Globus pallidus (tissue), 1 donor: ENCODE results near the gene MED23.

ENCODE experiments used
- DNase-seq: peaks from one replicate; pipeline ENCODE4 v3.0.0-alpha.2; 2015; ENCODE audit warnings: low spot score

MED23 gene, protein sequence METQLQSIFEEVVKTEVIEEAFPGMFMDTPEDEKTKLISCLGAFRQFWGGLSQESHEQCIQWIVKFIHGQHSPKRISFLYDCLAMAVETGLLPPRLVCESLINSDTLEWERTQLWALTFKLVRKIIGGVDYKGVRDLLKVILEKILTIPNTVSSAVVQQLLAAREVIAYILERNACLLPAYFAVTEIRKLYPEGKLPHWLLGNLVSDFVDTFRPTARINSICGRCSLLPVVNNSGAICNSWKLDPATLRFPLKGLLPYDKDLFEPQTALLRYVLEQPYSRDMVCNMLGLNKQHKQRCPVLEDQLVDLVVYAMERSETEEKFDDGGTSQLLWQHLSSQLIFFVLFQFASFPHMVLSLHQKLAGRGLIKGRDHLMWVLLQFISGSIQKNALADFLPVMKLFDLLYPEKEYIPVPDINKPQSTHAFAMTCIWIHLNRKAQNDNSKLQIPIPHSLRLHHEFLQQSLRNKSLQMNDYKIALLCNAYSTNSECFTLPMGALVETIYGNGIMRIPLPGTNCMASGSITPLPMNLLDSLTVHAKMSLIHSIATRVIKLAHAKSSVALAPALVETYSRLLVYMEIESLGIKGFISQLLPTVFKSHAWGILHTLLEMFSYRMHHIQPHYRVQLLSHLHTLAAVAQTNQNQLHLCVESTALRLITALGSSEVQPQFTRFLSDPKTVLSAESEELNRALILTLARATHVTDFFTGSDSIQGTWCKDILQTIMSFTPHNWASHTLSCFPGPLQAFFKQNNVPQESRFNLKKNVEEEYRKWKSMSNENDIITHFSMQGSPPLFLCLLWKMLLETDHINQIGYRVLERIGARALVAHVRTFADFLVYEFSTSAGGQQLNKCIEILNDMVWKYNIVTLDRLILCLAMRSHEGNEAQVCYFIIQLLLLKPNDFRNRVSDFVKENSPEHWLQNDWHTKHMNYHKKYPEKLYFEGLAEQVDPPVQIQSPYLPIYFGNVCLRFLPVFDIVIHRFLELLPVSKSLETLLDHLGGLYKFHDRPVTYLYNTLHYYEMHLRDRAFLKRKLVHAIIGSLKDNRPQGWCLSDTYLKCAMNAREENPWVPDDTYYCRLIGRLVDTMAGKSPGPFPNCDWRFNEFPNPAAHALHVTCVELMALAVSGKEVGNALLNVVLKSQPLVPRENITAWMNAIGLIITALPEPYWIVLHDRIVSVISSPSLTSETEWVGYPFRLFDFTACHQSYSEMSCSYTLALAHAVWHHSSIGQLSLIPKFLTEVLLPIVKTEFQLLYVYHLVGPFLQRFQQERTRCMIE (N-terminal part only)

DNA sequence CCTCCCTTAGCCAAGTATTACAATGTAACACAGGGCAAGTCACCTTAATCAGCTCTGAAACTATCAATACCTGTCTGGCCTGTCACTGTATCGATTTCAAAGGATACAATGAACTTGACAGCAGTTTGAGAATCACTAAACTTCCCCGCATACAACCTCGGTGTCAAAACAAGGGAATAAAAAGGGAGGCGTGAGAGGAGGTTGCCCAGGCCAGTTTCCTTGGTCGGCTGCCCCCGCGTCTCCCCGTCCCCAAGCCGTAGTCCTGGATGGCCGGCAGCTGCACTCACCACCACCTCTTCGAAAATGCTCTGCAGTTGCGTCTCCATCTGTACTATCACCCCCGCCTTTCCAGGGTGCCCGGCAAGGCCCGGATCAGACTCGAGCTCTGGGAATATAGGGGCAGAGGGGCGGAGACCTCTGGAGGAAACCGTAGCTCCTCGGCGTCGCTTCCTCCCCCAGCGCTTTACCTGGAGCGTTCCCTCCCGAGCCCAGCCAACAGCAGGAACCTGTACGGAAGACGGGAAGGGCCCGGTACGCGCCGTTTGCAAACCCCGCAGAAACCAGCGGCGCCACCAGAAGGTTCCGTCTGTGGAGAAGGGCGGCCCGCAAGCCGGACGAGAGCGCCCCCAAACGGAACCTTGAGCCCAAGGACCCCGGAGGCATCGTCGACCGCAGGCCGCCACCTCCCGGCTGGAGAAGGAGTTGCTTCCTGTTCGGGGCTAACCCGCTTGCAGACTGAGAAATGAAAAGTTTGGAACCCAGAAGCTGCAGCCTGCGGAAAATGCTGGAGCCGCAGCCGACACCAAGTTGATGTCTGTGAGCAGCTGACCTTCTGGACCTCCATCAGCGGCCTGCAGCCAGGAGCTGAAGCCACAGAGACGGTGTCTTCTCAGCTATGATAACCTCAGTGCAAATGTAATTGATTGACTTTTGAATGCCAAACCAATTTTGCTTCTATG is at the start of gene MED23:
Gene MED23 (minus strand): TSS at position 519 of the 959 bp plus-strand sequence. CDS start 193 bp downstream, at position 326.
- peak; percentile 91 for DNase-seq

DNA sequence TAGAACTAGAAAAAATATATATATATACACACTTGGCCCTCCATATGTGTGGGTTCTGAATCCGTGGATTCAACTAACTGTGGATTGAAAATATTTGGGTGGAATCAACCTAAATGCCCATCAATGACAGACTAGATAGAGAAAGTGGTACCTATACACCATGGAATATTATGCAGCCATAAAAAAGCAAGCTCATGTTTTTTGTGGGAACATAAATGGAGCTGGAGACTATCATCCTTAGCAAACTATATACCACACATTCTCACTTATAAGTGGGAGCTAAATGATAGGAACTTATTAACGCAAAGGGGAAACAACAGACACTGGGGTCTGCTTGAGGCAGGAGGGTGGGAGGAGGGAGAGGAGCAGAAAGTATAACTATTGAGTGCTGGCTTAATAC is 45.1 kb upstream of the MED23 start:
- no peak for DNase-seq

DNA sequence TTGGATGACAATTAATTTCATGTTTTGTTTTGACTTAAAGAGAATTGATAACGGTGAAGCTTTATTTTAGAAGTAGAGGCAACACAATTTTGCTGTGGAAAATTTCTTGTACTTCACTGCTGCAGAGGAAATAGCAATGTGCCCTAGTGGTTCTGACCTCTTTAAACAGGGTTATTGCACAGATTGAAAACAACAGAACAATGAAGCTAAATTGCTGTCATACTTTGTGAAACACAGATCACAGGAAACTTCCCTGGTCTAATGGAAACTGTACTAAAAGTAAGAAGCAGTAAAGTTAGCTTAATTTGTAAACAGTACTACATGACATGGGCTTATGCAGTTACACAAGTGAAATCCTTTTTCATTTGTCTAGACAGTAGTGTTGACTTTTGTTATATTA is 41.8 kb upstream of the MED23 start:
- DNase-seq: no peak

DNA sequence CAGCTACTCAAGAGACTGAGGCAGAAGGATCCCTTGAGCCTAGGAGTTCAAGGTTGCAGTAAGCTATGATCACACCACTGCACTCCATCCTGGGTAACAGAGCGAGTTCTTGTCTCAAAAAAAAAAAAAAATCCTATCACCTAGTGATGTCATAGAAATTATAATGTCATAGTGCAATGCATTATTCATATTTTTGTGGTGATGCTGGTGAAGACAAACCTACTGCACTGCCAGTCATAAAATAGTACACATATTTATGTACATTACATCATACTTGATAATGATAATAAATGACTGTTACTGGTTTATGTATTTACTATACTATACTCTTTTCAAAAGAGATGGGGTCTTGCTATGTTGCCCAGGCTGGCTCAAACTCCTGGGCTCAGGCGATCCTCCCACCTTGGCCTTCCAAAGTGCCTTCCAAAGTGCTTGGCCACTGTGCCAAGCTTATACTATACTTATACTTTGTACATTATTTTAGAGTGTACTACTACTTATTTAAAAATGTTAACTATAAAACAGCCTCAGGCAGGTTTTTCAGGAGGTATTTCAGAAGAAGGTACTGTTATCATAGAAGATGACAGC is 35.6 kb upstream of the MED23 start:
- no peak for DNase-seq

DNA sequence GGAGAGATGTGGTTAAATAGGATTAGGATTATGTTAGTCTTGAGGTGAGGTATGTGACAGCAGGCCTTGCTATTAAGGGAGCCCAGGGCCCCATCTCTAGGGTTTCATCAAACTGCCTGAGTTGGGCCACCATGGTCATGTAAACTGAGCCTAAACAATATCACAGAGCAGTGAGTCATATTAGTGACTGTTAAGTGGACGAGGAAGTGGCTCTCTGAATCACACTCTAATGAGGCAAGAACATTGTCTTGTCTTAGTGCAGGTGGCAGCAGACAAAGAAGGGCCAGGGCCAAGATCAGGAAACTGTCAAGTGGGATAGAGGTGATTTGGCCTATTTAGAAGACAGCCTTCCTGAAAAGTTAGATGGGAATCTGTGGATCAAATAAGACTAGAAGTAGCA is 32.2 kb upstream of the MED23 start:
- DNase-seq: no peak

DNA sequence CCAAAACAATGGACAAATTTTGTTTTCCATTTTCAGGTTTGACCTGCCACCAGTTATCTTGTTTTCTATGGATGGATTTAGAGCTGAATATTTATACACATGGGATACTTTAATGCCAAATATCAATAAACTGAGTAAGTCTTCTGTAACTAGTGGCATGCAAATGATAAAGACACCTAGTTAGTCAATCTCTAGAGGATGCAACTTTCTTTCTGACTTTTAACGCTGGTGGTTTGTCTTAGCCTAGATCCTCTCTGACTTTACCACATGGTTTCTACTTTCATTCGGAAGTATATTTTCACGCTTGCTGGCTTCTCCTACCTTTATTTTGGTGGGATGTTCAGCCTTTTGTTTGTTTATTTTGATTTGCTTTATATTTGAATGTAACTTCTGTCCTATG is 30.2 kb upstream of the MED23 start:
- DNase-seq: no peak

DNA sequence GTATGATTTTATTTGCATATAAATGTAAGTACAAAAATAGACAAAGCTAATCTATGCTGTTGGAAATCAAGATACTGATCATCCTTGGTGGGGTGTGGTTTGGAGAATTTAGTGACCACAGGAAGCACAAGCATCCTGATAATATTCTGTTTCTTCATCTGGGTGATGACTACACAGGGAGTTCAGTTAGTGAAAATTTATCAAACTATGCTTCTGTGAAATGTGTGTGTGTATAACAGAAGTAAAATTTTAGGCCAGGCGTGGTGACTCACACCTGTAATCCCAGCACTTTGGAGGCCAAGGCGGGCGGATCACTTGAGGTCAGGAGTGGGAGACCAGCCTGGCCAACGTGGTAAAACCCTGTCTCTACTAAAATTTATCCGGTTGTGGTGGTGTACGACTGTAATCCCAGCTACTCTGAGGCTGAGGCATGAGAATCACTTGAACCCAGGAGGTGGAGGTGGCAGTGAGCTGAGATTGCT is 29.6 kb upstream of the MED23 start:
- DNase-seq: no peak

DNA sequence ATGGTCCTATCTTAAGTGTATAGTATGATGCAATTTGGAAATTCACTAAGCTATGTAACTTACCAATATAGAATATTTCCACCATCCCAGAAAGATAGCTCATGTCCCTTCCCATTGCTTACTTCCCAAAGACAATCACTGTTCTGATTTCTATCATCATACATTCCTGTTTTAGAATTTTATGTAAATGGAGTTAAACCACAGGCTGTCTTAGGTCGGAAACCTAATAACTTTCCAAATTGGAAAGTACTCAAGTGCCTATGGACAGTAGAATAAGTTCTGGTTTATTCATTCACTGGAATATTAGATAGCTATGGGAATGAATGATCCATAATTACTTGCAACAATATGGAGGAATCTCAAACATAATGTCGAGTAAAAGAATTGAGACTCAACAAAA is 29.2 kb upstream of the MED23 start:
- DNase-seq: no peak

DNA sequence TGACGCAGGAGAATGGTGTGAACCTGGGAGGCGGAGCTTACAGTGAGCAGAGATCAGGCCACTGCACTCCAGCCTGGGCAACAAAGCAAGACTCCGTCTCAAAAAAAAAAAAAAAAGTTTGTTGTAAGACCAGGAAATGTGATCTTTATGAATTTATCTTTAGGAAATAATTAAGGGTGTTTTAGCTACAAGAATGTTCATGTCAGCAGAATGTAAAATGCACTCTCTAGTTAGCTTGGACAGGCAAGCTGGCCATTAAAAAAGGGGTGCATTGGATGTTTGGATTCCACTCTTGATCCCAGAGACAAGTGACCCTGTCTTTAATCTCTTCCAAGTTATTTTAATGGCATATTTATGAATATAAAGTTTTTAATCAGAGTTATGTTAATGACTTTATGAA is 28.6 kb upstream of the MED23 start:
- DNase-seq: no peak

DNA sequence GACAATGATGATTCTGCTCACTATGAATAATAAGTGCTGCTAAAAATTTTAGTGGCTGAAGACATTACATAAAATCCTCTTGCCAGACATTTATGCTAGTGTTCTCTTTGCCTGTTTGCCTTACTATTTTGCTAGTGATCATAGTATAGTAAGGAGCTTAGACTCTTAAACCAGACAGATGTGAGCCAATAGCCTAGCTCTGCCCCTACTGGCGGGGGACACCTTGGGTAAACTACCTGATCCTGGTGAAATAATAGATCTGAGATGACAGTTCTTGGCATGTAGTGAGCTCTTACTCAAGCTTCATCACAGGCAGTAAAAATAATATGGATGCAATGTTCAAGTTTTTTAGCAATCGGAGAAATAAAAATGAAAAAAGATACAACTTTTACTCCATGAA is 27.9 kb upstream of the MED23 start:
- DNase-seq: no peak

DNA sequence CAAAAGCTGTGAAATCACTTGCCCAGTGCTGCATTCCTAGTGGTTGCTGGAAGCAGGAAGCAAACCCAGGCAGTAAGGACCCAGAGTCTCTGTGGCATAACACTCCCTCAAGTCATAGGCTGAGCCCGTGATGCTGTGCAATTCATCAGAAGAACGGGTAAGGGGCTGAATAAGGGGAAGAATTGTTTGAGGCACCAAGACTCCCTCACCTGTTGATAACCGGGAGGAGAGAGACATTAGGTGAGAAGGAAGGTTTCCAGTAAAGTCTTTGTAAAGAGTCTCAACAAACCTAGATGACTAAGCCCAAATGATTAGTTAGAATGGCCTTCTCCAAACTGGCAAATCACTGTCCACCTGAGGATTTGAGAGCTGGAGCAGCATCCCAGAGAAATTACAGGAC is 27.3 kb upstream of the MED23 start:
- DNase-seq: no peak

DNA sequence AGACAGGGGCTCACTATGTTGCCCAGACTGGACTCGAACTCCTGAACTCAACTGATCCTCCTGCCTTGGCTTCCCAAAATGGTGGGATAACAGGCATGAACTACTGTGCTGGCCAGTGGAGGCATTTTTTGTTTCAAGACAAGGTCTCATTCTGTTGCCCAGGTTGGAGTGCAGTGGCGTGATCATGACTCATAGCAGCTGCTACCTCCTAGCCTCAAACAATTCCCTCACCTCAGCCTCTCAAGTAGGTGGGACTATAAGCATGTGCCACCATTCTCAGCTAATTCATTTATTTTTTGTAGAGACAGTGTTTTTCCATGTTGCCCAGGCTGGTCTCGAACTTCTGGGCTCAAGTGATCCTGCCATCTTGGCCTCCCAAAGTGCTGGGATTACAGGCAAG is 26.3 kb upstream of the MED23 start:
- no peak for DNase-seq

DNA sequence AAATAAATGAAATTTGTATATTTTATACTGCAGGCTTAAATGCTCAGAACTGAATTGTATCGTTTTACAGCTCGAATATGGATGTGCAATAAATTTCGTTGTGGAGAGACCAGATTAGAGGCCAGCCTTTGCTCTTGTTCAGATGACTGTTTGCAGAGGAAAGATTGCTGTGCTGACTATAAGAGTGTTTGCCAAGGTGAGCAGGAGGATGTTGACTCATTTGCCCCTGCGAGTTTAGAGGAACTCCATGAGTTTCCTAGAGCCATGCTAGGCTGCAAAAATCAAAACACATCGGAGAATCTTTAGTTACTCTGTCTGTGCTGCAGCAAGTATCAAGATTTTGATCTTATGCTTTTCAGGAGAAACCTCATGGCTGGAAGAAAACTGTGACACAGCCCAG is 24.4 kb upstream of the MED23 start:
- no peak for DNase-seq

DNA sequence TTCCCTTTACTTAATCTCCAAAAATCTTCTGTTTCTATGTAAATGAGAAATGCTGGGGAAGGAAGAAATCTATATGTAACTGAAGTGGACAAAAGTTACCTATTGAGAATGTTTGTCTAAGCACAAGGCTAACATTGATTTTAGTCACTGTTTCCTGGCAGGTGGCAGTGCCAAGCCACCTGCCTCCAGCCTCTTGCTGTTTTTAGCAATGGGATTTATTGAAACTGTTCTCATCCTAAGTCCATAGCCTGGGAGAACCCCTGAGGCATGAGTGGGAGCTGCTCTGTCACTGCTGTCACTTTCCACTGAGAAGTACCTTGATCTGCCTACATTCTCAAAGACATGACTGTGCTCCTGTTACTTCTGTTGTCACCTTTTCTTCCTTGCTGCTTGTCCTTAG is 23.7 kb upstream of the MED23 start:
- no peak for DNase-seq

DNA sequence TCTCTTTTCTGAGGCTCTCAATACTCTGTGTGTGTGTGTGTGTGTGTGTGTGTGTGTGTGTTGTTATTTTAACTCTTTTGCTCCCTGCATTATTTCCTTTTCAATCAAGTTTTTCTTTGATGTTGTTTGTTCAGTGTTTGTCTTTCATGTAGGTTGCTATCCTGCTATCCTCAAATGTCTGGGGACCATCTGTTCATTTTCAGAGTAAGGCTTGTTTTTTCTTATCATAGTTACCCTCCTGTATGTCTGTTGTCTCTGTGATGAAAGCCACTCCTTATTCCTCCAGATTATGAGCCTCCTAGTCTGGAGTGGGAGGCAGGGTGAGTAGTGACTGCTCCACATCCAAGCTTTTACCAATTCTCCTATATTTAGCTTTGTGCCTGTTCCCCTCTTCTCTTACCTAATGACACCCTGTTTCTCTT is 18.2 kb upstream of the MED23 start:
- no peak for DNase-seq

DNA sequence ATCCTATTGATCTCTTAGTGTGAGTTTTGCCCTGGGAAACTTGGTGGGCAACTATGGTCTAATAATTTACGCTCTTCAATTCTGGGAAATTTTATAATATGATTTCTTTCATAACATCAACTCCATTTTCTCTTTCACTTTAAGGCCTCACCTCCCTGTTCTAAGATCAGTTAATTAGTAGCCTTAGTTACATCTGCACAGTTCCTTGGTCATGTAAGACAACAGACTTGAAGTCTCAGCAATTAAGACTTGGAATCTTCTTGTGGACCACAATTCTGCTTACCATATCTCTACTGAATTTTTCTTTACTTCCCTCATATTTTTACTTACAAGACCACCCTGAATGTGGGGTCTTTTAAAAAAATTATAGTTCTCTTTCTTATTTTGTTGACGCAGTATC is 17.8 kb upstream of the MED23 start:
- DNase-seq: no peak

DNA sequence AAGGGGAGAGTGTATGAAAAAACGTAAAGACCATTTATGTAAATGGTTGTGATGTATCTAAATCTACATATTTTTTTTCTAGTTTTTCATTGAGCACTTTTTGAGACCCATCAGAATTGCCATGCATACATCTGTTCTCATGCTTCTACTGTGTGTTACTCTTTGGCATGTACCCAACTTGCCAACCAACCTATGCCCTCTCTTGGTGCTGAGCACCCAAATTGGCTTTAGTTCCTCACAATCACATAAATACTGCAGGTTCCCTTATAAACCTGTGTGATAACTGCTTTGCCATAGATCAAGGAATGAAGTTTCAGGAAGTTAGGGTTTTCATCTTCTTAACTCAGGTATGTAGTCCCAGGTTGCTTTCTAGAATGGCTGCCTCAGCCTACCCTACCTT is 16.9 kb upstream of the MED23 start:
- no peak for DNase-seq

DNA sequence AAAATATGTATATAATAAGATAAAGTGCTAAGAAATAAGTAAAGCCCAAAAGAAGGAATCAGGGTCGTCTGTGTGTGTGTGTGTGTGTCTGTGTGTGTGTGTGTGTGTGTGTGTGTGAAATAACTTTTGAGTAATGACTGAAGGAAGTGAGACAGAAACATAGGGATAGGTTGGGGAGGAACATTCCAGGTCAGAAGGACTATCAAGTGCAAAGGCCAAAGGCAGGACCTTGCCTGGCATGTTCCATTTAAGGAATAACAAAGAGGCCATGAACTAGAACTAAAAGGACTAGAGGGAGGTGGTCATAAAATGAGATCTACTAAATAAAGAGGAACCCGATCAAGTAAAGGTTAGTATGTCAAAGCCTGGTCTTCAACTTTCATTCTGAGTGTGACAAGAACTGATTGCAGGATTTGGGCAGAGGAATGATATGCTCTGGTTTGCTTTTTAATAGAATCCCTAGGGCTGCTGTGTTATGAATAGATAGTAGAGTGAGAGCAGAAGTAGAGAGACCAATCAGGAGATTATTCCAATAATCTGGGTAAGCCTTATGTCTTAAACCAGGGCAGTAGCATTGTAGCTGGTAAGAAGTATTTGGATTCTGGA is 15.9 kb upstream of the MED23 start:
- no peak for DNase-seq

DNA sequence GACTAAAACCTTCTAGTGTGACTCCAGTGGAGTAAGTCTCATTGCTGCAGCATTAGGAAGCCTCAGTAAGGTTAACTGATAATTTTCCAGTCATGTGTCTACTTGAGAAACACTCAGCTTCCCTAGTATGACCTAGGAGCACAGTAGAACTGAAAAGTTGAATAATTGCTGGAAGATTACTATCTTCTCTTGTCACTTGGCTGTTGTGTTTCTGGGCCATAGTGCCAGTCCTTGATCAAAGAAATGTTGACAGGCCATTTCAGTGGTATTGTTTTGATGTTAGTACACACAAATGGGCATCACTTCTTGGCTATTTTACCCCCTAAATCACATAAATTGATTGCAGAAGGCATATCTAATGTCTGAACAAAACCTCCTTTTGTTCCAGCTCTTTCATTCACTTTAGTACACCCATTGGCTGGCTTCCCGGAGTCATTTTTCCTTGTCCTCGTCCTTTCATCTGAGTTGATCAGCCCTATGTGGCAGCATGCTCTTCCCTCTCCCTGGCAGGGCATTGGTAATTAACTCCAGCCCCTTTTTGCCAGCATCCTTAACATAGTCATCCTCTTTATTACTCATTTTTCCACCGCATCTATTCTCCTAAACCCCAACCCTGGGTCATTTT is 15.1 kb upstream of the MED23 start:
- DNase-seq: peak; percentile 59

DNA sequence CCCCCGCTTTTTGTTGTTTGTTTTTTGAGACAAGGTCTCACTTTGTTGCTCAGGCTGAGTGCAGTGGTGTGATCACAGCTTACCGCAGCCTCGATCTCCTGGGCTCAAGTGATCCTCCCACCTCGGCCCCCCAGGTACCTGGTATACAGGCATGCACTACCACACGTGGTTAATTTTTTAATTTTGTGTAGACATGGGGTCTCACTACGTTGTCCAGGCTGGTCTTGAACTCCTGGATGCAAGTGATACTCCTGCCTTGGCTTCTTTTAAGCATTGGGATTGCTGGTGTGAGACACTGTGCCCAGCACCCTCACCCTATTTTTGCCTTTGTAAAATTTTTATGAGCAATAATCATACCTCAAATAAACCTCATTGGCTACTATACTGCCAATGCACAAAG is 14.5 kb upstream of the MED23 start:
- no peak for DNase-seq
